HepG2 (cell line): Measurements from ENCODE around the gene DOK4. TPM values are rescaled to one million over a fixed set of nuclear protein-coding genes. Genes with fewer than 3 reads are reported as not detected.

Experiments
- CBX1 ChIP-seq: IDR thresholded peaks from one replicate; pipeline ENCODE4 v1.6.1; 2016; ENCODE audit warnings: antibody characterized with exemption, low read depth
- CBX5 ChIP-seq: sonication (generic); formaldehyde crosslinking; IDR thresholded peaks from 2 replicates; pipeline ENCODE4 v1.4.0; 2020; ENCODE audit warnings: missing genetic modification reagents, borderline replicate concordance
- DRAP1 ChIP-seq: IDR thresholded peaks from 2 replicates; pipeline ENCODE4 v1.6.1; 2016; ENCODE audit warnings: missing genetic modification reagents, missing compliant biosample characterization
- ELF4 ChIP-seq: sonication (generic); formaldehyde crosslinking; IDR thresholded peaks from 2 replicates; pipeline ENCODE4 v1.5.0; 2020; ENCODE audit warnings: missing genetic modification reagents, mild to moderate bottlenecking, moderate library complexity, borderline replicate concordance
- MYC ChIP-seq: sonication (generic); formaldehyde crosslinking; IDR thresholded peaks from 2 replicates; pipeline ENCODE4 v1.9.0; 2021; ENCODE audit warnings: missing genetic modification reagents, borderline replicate concordance
- NFE2L2 ChIP-seq: fragments of 150-350 bp; IDR thresholded peaks from 2 replicates; pipeline ENCODE4 v1.6.1; 2014; ENCODE audit warnings: low read length
- RAD51 ChIP-seq: fragments of 450-650 bp; IDR thresholded peaks from 2 replicates; pipeline ENCODE4 v1.6.1; 2016; ENCODE audit warnings: borderline replicate concordance
- REST ChIP-seq, 2 experiments: IDR thresholded peaks; 2 replicates each; pipeline ENCODE4 v1.6.1; 2011 to 2012; ENCODE audit warnings: low read length in 2 of 2, borderline replicate concordance in 1 of 2, low read depth in 1 of 2, mild to moderate bottlenecking in 1 of 2, moderate library complexity in 1 of 2
- SALL1 ChIP-seq: sonication (generic); formaldehyde crosslinking; IDR thresholded peaks from 2 replicates; pipeline ENCODE4 v1.8.0; 2022; ENCODE audit warnings: mild to moderate bottlenecking, missing genetic modification reagents
- TRAFD1 ChIP-seq: sonication (generic); formaldehyde crosslinking; IDR thresholded peaks from 2 replicates; pipeline ENCODE4 v1.5.1; 2020; ENCODE audit warnings: missing genetic modification reagents, mild to moderate bottlenecking, borderline replicate concordance
- ZNF234 ChIP-seq: sonication (generic); formaldehyde crosslinking; conservative IDR thresholded peaks from 2 replicates; pipeline ENCODE4 v1.5.1; 2020; ENCODE audit warnings: mild to moderate bottlenecking, missing genetic modification reagents
- ZNF274 ChIP-seq: sonication (generic); formaldehyde crosslinking; IDR thresholded peaks from 2 replicates; pipeline ENCODE4 v1.5.1; 2020; ENCODE audit warnings: mild to moderate bottlenecking, missing genetic modification reagents
- ZNF619 ChIP-seq: sonication (generic); formaldehyde crosslinking; IDR thresholded peaks from 2 replicates; pipeline ENCODE4 v1.4.0; 2020; ENCODE audit warnings: mild to moderate bottlenecking, missing genetic modification reagents
- polyA plus RNA-seq, 8 experiments: library from polyadenylated mRNA; depleted of rRNA in 3 of 8; stranded (reverse) in 7 of 8; unstranded in 1 of 8; fragments of >200 nt; fragmentation: Illumina TruSeq in 4 of 8; extraction: Trizol in 4 of 8; gene quantifications; 2 replicates each; pipeline versions ENCODE4 v1.2.1 to v1.2.3, GENCODE V29; 2011 to 2016; ENCODE audit warnings: low read depth in 4 of 8, missing spikeins in 1 of 8, mixed read lengths in 1 of 8; ENCODE audit not compliant: insufficient read depth in 1 of 8
- total RNA-seq, 5 experiments: library from RNA; depleted of rRNA; stranded (reverse); fragments of >200 nt; fragmentation: Illumina TruSeq; extraction: Trizol; gene quantifications; 2 replicates each; pipeline ENCODE4 v1.2.3, GENCODE V29; 2016; ENCODE audit warnings: low read depth in 1 of 5
- TF ChIP-seq, protein P1 (sequence below): sonication (generic); formaldehyde crosslinking; IDR thresholded peaks from 2 replicates; pipeline ENCODE4 v1.5.1; 2020; ENCODE audit warnings: mild to moderate bottlenecking, missing genetic modification reagents
- TF ChIP-seq, protein P2 (sequence below): sonication (generic); formaldehyde crosslinking; IDR thresholded peaks from 2 replicates; pipeline ENCODE4 v1.8.0; 2022; ENCODE audit warnings: missing genetic modification reagents, mild to moderate bottlenecking, borderline replicate concordance
- TF ChIP-seq, protein P3 (sequence below): sonication (generic); formaldehyde crosslinking; IDR thresholded peaks from 2 replicates; pipeline ENCODE4 v1.5.0; 2020; ENCODE audit warnings: missing genetic modification reagents

DOK4 gene
- total and polyA plus RNA-seq, 2 of the 13 experiments (the other 11 are each of a cell fraction or from before 2014, with no cell fraction given): 52.7 to 70.0 TPM

DNA sequence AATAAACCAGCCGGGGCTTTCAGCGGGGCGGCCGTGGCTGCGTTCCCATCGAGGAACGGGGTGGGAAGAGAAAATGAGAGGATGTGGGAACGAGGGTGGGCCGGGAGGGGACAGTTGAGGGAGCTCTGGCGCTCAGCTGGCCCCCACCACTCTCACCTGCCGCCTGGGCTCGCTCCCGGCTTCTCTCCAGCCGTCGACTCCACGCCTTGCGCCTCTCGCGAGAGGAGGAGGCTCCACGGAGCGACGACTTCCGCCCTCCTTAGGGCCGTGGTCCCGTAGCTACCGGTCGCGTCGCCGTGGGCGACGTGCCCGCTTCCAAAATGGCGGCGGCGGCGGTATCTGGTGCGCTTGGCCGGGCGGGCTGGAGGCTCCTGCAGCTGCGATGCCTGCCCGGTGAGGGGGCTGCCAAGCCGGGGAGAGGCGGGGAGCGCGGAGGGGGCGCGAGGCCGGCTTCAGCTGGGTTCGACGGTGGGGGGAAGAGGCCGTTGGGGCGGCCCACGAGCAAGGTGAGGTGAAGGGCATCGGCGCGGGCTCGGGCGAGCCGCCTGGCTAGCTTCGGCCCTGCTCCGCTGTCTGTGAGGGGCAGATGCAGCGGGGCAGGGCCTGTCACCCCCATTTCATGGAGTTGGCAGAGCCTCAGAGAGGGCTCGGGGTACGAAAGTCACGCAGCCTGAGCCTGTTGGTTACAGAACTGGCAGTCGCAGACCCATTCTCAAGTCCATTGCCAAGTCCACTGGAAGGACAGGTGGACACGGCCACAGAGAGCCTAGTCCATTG lies 38.9 kb downstream of the DOK4 start, which contains the start of the genes CIAPIN1 and COQ9 (continued):
- TF ChIP-seq MYC (CRISPR knock-in tag) (peak; percentile 97), TRAFD1 (no peak), RAD51 (no peak), ELF4 (CRISPR knock-in tag) (0 out of 2 replicates have a peak, but pooled peaks have one; percentile 75), CBX1 (no peak), NFE2L2 (no peak), REST (IDR thresholded peaks at IDR 0.05; ENCODE audit: borderline replicate concordance in 1 of 2, low read depth in 1 of 2, low read length in 2 of 2) (peak in 1 of 2 experiments; percentile 70; a peak in 1 of 4 replicates), CBX5 (peak; percentile 84; the same call in 1 of the 2 replicates), SALL1 (CRISPR knock-in tag) (peak; percentile 89), ZNF619 (CRISPR knock-in tag) (peak; percentile 91; the same call in 1 of the 2 replicates), ZNF274 (CRISPR knock-in tag) (peak; percentile 94; the same call in 1 of the 2 replicates), DRAP1 (CRISPR knock-in tag) (peak; percentile 94), ZNF234 (CRISPR knock-in tag) (peak; percentile 88; the same call in 1 of the 2 replicates)
- TF ChIP-seq, protein P1, sequence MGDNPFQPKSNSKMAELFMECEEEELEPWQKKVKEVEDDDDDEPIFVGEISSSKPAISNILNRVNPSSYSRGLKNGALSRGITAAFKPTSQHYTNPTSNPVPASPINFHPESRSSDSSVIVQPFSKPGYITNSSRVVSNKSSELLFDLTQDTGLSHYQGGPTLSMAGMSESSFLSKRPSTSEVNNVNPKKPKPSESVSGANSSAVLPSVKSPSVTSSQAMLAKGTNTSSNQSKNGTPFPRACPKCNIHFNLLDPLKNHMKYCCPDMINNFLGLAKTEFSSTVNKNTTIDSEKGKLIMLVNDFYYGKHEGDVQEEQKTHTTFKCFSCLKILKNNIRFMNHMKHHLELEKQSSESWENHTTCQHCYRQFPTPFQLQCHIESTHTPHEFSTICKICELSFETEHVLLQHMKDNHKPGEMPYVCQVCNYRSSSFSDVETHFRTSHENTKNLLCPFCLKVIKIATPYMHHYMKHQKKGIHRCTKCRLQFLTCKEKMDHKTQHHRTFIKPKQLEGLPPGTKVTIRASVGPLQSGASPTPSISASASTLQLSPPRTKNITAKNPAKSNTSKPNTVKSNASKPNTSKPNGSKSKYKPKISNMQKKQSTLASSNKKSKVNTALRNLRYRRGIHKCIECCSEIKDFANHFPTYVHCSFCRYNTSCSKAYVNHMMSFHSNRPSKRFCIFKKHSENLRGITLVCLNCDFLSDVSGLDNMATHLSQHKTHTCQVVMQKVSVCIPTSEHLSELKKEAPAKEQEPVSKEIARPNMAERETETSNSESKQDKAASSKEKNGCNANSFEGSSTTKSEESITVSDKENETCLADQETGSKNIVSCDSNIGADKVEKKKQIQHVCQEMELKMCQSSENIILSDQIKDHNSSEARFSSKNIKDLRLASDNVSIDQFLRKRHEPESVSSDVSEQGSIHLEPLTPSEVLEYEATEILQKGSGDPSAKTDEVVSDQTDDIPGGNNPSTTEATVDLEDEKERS (CRISPR knock-in tag): peak; percentile 37; the same call in 1 of the 2 replicates
- TF ChIP-seq, protein P2, sequence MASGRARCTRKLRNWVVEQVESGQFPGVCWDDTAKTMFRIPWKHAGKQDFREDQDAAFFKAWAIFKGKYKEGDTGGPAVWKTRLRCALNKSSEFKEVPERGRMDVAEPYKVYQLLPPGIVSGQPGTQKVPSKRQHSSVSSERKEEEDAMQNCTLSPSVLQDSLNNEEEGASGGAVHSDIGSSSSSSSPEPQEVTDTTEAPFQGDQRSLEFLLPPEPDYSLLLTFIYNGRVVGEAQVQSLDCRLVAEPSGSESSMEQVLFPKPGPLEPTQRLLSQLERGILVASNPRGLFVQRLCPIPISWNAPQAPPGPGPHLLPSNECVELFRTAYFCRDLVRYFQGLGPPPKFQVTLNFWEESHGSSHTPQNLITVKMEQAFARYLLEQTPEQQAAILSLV: peak; percentile 94; the same call in 1 of the 2 replicates
- TF ChIP-seq, protein P3, sequence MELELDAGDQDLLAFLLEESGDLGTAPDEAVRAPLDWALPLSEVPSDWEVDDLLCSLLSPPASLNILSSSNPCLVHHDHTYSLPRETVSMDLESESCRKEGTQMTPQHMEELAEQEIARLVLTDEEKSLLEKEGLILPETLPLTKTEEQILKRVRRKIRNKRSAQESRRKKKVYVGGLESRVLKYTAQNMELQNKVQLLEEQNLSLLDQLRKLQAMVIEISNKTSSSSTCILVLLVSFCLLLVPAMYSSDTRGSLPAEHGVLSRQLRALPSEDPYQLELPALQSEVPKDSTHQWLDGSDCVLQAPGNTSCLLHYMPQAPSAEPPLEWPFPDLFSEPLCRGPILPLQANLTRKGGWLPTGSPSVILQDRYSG (CRISPR knock-in tag): 0 out of 2 replicates have a peak, but pooled peaks have one; percentile 53
